GM12878 (cell line): ENCODE measurements around the gene GINS1.

Source experiments
- CEBPB ChIP-seq, 2 experiments: fragments of 150-350 bp in 1 of 2; IDR thresholded peaks; 2 replicates each; pipeline ENCODE4 v1.6.1; 2012 to 2014; ENCODE audit warnings: low read depth in 2 of 2, low read length in 2 of 2, borderline replicate concordance in 1 of 2, inconsistent platforms in 1 of 2
- CTCF ChIP-seq, 3 experiments: IDR thresholded peaks in 2 of 3; conservative IDR thresholded peaks in 1 of 3; 2 replicates each; pipeline ENCODE4 v1.5.1; 2011; ENCODE audit warnings: low read depth in 3 of 3, low read length in 3 of 3, mild to moderate bottlenecking in 3 of 3, control low read depth in 2 of 3, moderate library complexity in 2 of 3, inconsistent platforms in 1 of 3, mixed read lengths in 1 of 3; ENCODE audit not compliant: control insufficient read depth in 2 of 3, insufficient read depth in 1 of 3; ENCODE audit errors: extremely low read depth in 1 of 3
- EZH2 ChIP-seq: IDR thresholded peaks from 2 replicates; pipeline ENCODE4 v1.6.1; 2012; ENCODE audit warnings: low read depth, mild to moderate bottlenecking, control low read depth, inconsistent platforms, low read length, borderline replicate concordance; ENCODE audit not compliant: control insufficient read depth
- GABPA ChIP-seq: IDR thresholded peaks from 2 replicates; pipeline ENCODE4 v1.6.1; 2014; ENCODE audit warnings: antibody characterized with exemption, low read depth, mild to moderate bottlenecking, inconsistent platforms
- HDAC2 ChIP-seq: fragments of 200-600 bp; sonication (generic); IDR thresholded peaks from 2 replicates; pipeline ENCODE4 v1.6.1; 2017
- IKZF1 ChIP-seq: fragments of 450-650 bp; conservative IDR thresholded peaks from 2 replicates; pipeline ENCODE4 v1.6.1; 2017; ENCODE audit warnings: antibody characterized with exemption, mild to moderate bottlenecking
- MXI1 ChIP-seq: fragments of 150-350 bp; IDR thresholded peaks from 2 replicates; pipeline ENCODE4 v1.6.1; 2011; ENCODE audit warnings: low read depth, mild to moderate bottlenecking, inconsistent platforms, low read length, improper control_type of control experiment
- POLR2A ChIP-seq: IDR thresholded peaks from 2 replicates; pipeline ENCODE4 v1.6.1; 2011; ENCODE audit warnings: low read depth, mild to moderate bottlenecking, low read length
- RAD51 ChIP-seq: fragments of 450-650 bp; IDR thresholded peaks from 2 replicates; pipeline ENCODE4 v1.6.1; 2016; ENCODE audit warnings: moderate library complexity, mild to moderate bottlenecking, inconsistent platforms
- REST ChIP-seq: IDR thresholded peaks from 2 replicates; pipeline ENCODE4 v1.6.1; 2012; ENCODE audit warnings: mild to moderate bottlenecking, low read depth, low read length
- SMC3 ChIP-seq: IDR thresholded peaks from 2 replicates; pipeline ENCODE4 v1.6.1; 2011; ENCODE audit warnings: low read length, improper control_type of control experiment, borderline replicate concordance
- ZBTB33 ChIP-seq: fragments of 450-650 bp; IDR thresholded peaks from 2 replicates; pipeline ENCODE4 v1.6.1; 2017; ENCODE audit warnings: mild to moderate bottlenecking
- ZBTB4 ChIP-seq: fragments of 450-650 bp; formaldehyde crosslinking; IDR thresholded peaks from 2 replicates; pipeline ENCODE4 v1.4.0; 2022; ENCODE audit warnings: mild to moderate bottlenecking, moderate library complexity

GRCh38 chr20:25421102-25421501 is 13.6 kb downstream of the GINS1 start:
- TF ChIP-seq CTCF (IDR thresholded peaks at IDR 0.05 in 2 of 3, conservative IDR thresholded peaks at IDR 0.05 in 1 of 3; ENCODE audit: control insufficient read depth in 2 of 3, extremely low read depth in 1 of 3, insufficient read depth in 1 of 3, low read depth in 3 of 3, low read length in 3 of 3) (no peak), RAD51 (no peak), SMC3 (no peak), CEBPB (IDR thresholded peaks at IDR 0.05; ENCODE audit: borderline replicate concordance in 1 of 2, low read depth in 2 of 2, low read length in 2 of 2) (no peak), EZH2 (no peak), POLR2A (no peak), MXI1 (no peak), ZBTB4 (CRISPR knock-in tag) (no peak), IKZF1 (no peak), ZBTB33 (no peak), HDAC2 (no peak), GABPA (no peak), REST (no peak)
